AG09309 (cell line): ENCODE results near the gene IL1B.
A peak's percentile ranks its signal among the peaks of the same experiment; 100 is the strongest.

Experiments used
- DNase-seq: peaks from one replicate; pipeline ENCODE4 v3.0.0-alpha.2; 2010; ENCODE audit warnings: low read depth
- H3K4me3 ChIP-seq: 2 replicates; pipeline ENCODE4 v1.5.1; 2011; ENCODE audit warnings: mild to moderate bottlenecking, low read depth, low read length, moderate library complexity; ENCODE audit not compliant: control insufficient read depth
- CTCF ChIP-seq: IDR thresholded peaks from 2 replicates; pipeline ENCODE4 v1.5.1; 2011; ENCODE audit warnings: mild to moderate bottlenecking, low read depth, low read length, inconsistent platforms; ENCODE audit not compliant: insufficient read depth, control insufficient read depth; ENCODE audit errors: missing control alignments

IL1B gene

GRCh38 chr2:112836695-112837117, at the start of gene IL1B:
IL1B (minus strand) TSS chr2:112836779; CDS start chr2:112836229, 550 bp downstream.
- no peak for TF ChIP-seq CTCF
- no peak within 1 kb of the TSS for H3K4me3 ChIP-seq
- DNase-seq: peak; percentile 88

DNA sequence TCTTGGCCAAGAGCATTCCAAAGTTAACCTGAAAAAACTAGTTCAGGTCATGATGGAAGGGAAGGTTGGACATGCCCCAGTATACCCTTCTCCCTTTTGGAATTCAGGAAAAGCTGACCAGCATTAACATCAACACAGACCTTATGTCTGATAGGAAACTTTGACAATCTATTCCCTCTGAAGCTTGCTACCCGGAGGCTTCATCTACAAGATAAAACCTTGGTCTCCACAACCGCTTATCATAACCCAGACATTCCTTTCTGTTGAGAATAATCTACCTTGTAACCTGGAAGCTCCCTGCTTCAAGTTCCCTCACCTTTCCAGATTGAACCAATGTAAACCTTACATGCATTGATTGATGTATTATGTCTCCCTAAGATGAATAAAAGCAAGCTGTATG, 49.7 kb upstream of the IL1B start:
- no peak for TF ChIP-seq CTCF
- DNase-seq: no peak
- no peak overlapping the region for H3K4me3 ChIP-seq

- no peak overlapping the region for H3K4me3 ChIP-seq
- no peak for TF ChIP-seq CTCF
- DNase-seq: no peak
Observed at GRCh38 chr2:112885506-112885902, 48.9 kb upstream of the IL1B start.

DNA sequence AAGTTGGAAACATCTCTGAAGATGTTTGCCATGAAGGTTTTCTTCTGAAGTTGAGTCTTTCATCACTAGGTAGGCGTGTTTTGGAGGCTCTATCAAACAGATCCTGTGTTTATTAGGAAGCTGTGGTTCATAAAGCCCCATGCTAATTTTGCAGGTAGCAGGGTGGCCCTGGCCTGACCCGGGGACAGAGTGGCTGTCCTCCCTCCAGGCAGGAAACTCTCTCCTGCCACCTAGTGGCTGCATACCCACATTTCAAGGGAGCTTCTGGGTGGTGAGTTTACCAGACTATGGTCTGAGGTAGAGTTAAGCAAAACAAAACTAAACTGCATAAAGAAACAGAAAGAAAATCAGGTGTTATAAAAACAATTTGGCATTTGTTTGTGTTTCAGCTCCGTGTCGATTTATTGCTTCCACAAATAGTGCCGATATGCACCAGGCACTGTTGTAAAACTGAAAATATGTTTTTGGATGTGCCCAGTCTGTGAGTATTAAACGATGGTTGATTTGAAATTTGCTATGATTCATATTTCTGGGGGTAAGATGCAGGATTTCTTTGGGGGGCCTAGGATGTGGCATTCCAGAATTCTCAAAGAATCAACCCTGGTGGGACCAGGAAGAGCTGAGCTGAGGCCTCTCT, 48.4 kb upstream of the IL1B start:
- DNase-seq: no peak
- H3K4me3 ChIP-seq: no peak overlapping the region
- TF ChIP-seq CTCF: peak; percentile 68

DNA sequence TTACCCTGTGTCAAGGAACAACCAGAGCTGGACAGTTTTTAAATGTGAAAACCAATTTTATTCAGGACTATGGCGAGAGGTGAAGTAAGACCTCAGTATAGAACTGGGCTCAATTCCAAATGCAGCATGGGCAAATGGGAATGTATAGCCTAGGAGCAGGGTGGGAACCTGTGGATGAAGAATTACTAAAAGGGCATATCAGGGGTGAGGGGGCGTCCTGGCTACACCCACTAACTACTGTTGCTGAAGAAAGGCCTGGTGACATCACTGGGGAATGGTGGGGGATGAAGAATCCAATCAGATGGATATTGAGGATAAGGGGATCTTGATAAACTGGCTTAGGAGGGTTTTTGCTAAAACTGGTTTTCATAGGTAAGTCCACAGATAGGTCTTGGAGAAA, 47.1 kb upstream of the IL1B start:
- no peak for DNase-seq
- no peak overlapping the region for H3K4me3 ChIP-seq
- no peak for TF ChIP-seq CTCF

DNA sequence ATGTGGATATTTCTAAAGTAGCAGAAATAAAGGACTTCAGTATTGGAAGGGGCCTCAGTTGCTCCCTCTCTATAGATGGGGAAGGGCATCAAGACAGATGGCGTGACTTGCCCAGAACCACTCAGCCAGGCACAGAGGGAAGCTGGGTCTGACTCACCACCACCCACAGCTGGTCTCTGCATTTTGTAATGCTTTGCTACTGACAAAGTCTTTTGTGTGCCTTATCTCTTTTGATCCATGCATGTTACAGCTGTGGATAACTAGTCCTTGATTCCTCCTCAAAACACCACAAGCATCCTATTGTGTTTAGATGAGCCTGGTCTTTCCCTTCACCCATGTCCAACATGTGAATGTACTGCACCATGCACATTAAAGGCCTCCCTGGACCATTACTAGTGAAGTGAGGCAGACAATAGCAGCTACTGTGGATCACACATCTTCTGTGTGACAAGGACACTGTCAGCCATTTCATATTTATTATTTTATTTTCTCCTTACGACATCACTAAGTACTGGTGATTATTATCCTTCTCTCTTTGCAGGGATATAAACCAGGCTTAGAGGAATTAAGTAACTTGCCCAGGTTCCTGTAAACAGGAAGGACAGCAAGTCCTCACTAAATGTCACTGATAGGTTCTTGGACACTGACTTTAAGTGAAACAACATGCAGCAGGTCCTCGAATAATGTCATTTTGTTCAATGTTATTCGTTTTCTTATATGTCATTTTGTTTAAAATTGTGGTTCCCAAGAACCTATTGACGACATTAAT, 44.8 kb upstream of the IL1B start:
- DNase-seq: peak; percentile 69
- TF ChIP-seq CTCF: no peak
- no peak overlapping the region for H3K4me3 ChIP-seq

GRCh38 chr2:112880696-112881095, 44.1 kb upstream of the IL1B start:
- no peak for DNase-seq
- no peak for TF ChIP-seq CTCF
- no peak overlapping the region for H3K4me3 ChIP-seq
